ENCODE data around the gene NFKBIL1. TPM values are rescaled to one million over a fixed set of nuclear protein-coding genes. Genes with fewer than 3 reads are reported as not detected.

NFKBIL1 gene
- total and polyA plus RNA-seq, 9 of the 15 experiments (the other 6 are each of a cell fraction or from before 2014, with no cell fraction given) = 0.49 to 33.1 (median 7.6) TPM

DNA sequence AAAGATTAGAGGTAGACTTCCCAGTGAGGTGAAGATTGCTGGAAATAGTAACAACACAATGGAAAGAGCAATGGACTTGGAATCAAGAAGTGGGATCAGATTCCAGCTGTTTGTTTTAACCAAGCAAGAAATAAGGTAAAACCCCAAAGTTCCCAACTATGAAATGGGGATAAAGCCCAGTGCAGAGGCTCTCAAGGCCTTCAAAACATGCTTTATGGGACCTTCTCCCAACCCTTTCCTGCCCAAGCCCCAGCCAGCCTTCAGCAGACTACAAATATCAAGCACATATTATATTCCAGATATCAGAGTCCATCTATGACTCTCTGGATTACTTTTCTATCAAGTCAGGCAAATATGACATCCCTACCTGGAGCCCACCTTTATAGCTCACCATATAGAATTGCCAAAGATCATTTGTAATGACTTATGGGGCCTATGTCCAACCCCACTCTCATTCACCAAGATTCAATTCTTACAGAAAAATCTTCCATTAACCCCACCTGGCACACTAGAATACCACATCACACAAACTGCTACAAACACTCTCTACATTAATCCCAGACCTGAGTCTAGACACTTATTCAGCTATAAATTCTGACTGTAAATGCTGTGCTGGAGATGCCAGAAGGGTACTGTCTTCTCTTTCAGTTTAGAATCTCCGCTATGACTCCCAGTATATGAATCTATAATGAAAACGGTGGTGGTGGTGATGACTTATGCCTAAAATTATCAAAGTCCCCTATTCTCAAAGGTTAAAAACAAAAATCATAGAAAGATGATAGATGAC lies 11.7 kb upstream of the NFKBIL1 start:
- intact Hi-C loops (cut with micrococcal nuclease) = no loop called here
- DNase-seq (ENCODE audit: extremely low read depth in 1 of 4, low spot score in 3 of 4) (no peak), FAIRE-seq (no peak), ATAC-seq (no peak)
- in situ Hi-C loops (cut with MboI) = loop anchor here (25.0 kb wide), 1 partner anchor 1427 kb away; the partner anchor contains the start of genes BRD2 and HLA-DMA
- ChIA-PET POLR2A (interaction anchor here (0.7 to 1.1 kb wide), 3 partner anchors 19 to 67 kb away, joined by 3 read pairs; no protein-coding TSS in a partner anchor), CTCF (ENCODE audit: low intra/inter-chr PET ratio) (no interaction called here)
- BruUV-seq (replicated peaks) = no TSS peak
- Histone ChIP-seq H3K27ac (ENCODE audit: extremely low read depth, low read depth, low read length) (no peak overlapping the region), H3K79me2 (ENCODE audit: control insufficient read depth, insufficient read depth, low read length) (peaks cover 75% of the 10 kb centered on the region), H3K9me3 (replicated peaks; ENCODE audit: control insufficient read depth, insufficient read depth, low read depth, low read length) (no peaks in the 10 kb centered on the region), H3K36me3 (ENCODE audit: control insufficient read depth, insufficient read depth, low read length) (peaks cover 100% of the 10 kb centered on the region), H3K4me1 (replicated peaks in 1 of 2; ENCODE audit: control insufficient read depth in 2 of 2, insufficient read depth in 2 of 2, low read length in 2 of 2) (peaks cover 12 to 18% of the 10 kb centered on the region in 2 experiments), H3K4me3 (no peak overlapping the region), H3K27me3 (ENCODE audit: control insufficient read depth in 2 of 2, insufficient read depth in 2 of 2, low read length in 2 of 2) (no peaks in the 10 kb centered on the region), H3K4me2 (ENCODE audit: insufficient read depth, low read length) (no peak overlapping the region), H3K9me1 (ENCODE audit: control insufficient read depth, insufficient read depth, low read length) (peaks cover 21% of the 10 kb centered on the region), H2AFZ (ENCODE audit: low read depth, low read length) (no peak overlapping the region), H3K9ac (ENCODE audit: insufficient read depth in 1 of 2, low read depth in 2 of 2, low read length in 2 of 2) (no peak overlapping the region), H4K20me1 (replicated peaks; ENCODE audit: control insufficient read depth, insufficient read depth, low read length) (peaks cover 62% of the 10 kb centered on the region)
- 71% methylated on average over 2 of the region's 2 CpGs for WGBS (ENCODE audit: insufficient coverage, low coverage, missing lambda C conversion rate)
- TF ChIP-seq ETS2 (tag; IDR thresholded peaks at IDR 0.05; ENCODE audit: borderline replicate concordance, poor library complexity, severe bottlenecking) (no peak), POLR2AphosphoS5 (IDR thresholded peaks at IDR 0.05; ENCODE audit: control insufficient read depth, insufficient read depth, low read depth, low read length) (peak; percentile 42; the same call in 1 of the 2 replicates), FOXA3 (CRISPR knock-in tag; conservative IDR thresholded peaks at IDR 0.05 in 1 of 2, IDR thresholded peaks at IDR 0.05 in 1 of 2) (no peak), CREBBP (IDR thresholded peaks at IDR 0.05; ENCODE audit: low read depth, low read length) (no peak), NFRKB (IDR thresholded peaks at IDR 0.05; ENCODE audit: low read depth) (no peak), TAL1 (IDR thresholded peaks at IDR 0.05) (no peak), POLR2A (conservative IDR thresholded peaks at IDR 0.05) (peak; percentile 53; the same call in 1 of the 2 replicates), SUPT5H (IDR thresholded peaks at IDR 0.05) (peak; percentile 56; the same call in 1 of the 2 replicates), RBM39 (optimal IDR thresholded peaks at IDR 0.05; ENCODE audit: low read depth, low read length) (no peak), POLR2B (IDR thresholded peaks at IDR 0.05; ENCODE audit: low read depth, partially characterized antibody) (peak; percentile 48), ASH1L (IDR thresholded peaks at IDR 0.05; ENCODE audit: borderline replicate concordance, low read depth, partially characterized antibody) (no peak), CBFA2T3 (IDR thresholded peaks at IDR 0.05) (no peak), SMARCC2 (IDR thresholded peaks at IDR 0.05; ENCODE audit: low read depth) (no peak)
